ENCODE measurements around the gene RNGTT.
A peak's percentile ranks its signal among the peaks of the same experiment; 100 is the strongest.
"Not testable (repeated sequence)": the region's sequence is repeated elsewhere in the genome, so short reads cannot be mapped to it uniquely, and the experiment has no call there.

RNGTT gene

GRCh38 chr6:88785478-88785877, 177.9 kb downstream of the RNGTT start:
- DNase-seq, result no peak

GRCh38 chr6:88780714-88781389, 182.6 kb downstream of the RNGTT start:
- peak; percentile 51 for DNase-seq

GRCh38 chr6:88775866-88776571, 187.4 kb downstream of the RNGTT start:
- no peak for DNase-seq

DNA sequence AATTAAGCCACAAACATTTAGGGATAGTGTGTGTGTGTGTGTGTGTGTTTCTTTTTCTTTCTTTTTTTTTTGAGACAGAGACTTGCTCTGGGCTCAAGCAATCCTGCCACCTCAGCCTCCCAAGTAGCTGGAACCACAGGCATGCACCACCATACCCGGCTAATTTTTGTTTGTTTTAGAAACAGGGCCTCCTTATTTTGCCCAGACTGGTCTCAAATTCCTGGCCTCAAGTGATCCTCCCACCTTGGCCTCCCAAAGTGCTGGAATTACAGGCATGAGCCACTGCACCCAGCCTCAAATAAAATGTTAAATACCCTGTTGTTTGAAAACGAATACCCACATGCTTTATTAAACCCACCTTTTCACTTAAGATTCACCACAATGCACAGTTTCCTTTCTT, 195.3 kb downstream of the RNGTT start:
- not testable (repeated sequence) for DNase-seq

DNA sequence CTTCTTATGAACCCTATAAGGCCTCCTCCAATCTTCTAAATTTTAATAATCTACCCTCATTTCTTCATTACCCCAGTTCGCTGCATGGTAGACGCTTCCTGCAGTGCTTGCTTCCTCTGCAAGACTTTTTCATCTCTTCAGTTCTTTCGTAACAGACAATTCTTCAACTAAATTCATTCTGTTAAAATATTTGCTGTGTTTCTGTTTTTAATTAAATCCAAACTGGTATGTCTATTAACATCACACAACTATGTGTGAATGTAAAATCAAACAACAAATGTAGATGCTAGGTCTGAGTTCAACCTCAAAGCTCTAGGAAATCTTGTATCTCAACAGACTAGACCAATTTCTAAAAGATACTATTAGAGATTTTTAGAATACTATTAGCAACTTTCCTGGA, 199.3 kb downstream of the RNGTT start:
- DNase-seq, result no peak

- DNase-seq, result no peak
Observed at GRCh38 chr6:88763160-88763559, 200.3 kb downstream of the RNGTT start.

DNA sequence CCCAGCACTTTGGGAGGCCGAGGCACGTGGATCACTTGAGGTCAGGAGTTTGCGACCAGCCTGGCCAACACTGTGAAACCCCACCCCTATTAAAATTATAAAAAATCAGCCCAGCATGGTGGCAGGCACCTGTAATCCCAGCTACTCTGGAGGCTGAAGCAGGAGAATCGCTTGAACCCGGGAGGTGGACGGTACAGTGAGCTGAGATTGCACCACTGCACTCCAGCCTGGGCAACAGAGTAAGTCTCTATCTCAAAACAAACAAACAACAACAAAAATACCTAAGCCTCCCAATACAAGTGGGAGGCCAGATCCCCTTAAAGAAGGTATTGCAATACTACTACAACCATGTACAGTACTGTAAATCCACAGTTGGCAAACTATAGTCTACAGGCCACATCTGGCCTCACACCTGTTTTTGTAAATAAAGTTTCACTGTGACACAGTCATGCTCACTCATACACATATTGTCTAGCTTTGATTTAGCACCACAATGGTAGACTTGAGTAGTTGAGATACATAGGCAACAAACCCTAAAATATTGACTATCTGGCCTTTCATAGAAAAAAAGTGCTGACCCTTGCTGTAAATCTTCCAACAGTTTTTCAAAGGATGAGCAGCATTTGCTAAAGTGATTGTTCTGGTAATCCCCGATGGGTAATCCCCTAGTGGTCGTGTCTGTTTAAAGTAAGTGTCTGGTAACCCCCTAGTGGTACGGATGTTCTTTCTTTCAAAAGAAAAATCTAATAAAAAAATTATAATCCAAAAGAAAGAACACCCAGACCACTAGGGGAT, 202.0 kb downstream of the RNGTT start:
- no peak for DNase-seq

DNA sequence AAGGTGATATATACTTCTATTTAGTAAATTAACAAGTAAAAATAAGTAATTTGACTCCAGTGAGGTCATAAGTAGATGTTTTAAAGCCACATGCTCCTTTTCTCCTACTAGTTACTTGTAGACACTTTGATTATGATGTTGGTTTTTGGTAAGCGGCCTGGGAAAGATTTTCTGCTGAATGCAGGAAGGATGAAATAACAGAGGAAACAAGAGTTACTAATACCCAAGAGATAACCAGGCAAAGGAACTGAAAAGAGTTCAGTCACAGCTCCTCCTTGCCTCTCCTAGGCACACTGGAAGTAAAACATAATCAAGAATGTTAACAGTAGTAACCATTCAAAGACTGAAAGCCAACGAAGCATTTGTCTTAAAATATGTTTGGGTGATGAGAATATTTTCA, 203.3 kb downstream of the RNGTT start:
- DNase-seq, result no peak

DNA sequence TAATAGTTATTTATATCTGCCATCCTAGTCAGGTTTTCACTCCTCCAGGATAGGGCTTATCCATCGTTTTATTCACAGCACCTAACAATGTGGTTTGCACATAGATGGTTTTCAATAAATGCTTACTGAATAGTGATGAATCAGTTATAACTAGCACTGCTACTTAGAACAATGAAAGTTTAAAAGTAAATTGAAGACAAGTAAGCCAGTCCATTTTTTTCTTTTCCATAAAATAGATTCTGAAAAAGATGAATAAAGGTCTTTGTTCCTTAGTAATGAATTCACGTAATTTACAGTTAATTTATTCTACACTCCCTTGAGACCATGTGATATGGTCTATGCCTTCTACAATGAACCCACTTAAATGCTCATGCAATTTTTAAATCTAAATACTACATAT, 212.5 kb downstream of the RNGTT start:
- DNase-seq, result no peak

DNA sequence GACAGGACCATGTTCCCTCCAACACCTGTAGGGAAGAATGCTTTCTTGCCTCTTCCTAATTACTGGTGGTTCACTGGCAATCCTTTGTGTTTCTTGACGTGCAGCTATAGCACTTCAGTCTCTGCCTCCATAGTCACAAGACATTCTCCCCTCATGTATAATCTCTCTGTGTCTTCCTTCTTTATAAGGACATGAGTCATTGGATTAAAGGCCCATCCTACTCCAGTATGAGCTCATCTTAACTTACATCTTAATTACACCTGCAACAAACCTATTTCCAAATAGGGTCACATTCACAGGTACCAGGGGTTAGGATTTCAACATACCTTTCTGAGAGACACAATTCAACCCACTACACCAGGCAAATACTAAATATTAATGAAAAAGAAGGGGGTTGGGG, 213.6 kb downstream of the RNGTT start:
- no peak for DNase-seq

DNA sequence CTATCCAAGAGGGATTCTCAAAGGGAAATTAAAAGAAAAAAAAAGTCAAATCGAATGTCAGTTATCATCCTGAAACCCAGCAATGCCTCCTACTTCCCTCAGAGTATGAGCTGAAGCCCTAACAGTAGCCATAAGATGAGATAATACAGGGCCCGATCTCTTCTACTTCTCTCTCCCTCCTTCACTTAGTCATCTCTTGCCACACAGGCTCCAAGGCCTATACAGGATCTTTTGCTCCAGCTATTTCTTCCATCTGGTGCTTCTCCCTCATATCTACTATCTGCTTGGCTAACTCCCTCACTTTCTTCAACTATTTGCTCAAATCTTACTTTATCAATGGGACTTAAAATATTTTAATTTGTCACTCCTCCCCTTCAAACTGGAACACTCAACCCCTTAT, 215.3 kb downstream of the RNGTT start:
- no peak for DNase-seq

- no peak for DNase-seq
Observed at GRCh38 chr6:88741939-88742338, 221.5 kb downstream of the RNGTT start.

- no peak for DNase-seq
Observed at GRCh38 chr6:88741071-88741470, 222.3 kb downstream of the RNGTT start.

GRCh38 chr6:88734544-88734943, 228.9 kb downstream of the RNGTT start:
- no peak for DNase-seq

GRCh38 chr6:88730611-88731011, 232.8 kb downstream of the RNGTT start:
- DNase-seq, result no peak

- DNase-seq, result no peak
Observed at GRCh38 chr6:88728756-88729155, 234.7 kb downstream of the RNGTT start.

DNA sequence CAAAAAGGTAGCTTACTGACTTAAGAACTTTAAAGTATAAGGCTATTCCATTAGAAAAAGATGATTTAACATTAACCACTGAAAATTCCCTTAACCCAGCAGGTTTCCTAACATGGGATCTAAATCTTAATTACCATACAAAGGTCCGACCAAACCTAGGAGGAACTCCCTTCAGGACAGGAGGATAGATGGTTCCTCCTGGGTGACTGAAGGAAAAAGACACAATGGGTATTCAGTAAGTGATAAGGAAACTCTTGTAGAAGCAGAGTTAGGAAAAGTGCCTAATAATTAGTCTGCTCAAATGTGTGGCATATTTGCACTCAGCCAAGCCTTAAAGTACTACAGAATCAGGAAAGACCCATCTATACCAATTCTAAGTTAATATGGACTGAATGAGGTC, 237.0 kb downstream of the RNGTT start:
- DNase-seq, result not testable (repeated sequence)

DNA sequence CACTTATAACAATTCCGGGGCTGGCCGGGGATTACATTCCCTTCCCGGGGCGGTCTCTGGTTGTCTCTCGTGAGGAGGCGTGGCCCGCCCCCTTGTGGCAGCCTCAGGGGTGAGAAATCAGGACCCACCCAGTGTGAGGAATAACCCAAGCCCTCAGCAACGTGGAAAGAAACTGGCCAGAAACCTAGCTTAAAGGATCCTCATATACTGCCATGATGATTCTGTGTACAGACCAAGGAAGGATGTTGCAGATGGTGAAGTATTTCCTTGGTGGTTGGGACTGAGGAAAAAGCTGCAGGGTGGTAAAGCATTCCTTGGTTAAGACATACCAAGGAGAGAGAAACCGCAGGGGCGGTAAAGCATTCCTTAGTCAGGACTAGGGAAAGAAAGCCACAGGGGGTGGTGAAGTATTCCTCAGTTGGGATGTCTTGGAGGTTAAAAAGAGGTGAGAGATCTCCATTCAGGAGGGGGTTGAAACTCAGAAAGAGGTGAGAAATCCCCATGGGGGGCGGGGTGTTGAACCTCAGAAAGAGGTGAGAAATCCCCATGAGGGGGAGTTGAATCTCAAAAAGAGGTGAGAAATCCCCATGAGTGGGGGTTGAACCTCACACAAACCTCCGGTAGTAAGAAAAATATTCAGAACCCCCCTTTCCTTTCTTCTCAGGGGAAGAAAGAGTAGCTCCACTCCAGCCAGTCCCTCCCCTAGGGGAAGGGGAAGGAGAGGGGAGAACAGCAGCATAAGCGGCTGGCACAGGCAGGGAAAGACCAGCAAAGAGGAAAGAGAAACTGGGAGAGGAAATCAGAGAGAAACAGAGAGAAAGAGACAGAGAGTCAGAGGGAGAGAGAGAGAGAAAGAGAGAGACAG, 238.1 kb downstream of the RNGTT start:
- no peak for DNase-seq

GRCh38 chr6:88722686-88723085, 240.7 kb downstream of the RNGTT start:
- no peak for DNase-seq

GRCh38 chr6:88716399-88716798, 247.0 kb downstream of the RNGTT start:
- DNase-seq, result not testable (repeated sequence)

DNA sequence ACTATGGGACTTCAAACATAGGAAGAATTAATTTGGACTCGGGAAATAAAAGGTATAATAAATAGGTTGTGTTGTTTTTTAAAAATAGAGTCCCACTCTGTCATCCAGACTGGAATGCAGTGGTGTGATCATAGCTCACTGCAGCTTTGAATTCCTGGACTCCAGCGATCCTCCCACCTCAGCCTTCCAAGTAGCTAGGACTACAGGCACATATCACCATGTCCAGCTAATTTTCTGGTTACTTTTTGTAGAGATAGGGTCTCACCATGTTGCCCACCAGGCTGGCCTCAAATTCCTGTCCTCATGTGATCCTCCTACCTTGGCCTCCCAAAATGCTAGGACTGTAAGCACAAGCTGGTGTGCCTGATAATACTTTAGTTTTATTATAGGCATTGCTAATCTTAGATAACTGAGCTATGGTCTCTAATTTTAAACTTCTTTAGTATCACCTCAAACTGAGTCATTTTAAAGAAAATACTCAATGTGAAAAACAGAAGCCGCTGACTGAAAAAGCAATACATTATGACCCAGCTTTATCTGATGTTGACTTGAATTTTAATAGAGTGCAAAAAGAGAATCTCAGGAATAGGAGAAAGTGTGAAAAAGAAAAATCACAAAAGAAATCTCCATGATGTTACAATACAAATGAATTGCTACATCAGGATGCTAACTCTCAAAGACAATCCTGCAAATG, 251.0 kb downstream of the RNGTT start:
- DNase-seq, result no peak

DNA sequence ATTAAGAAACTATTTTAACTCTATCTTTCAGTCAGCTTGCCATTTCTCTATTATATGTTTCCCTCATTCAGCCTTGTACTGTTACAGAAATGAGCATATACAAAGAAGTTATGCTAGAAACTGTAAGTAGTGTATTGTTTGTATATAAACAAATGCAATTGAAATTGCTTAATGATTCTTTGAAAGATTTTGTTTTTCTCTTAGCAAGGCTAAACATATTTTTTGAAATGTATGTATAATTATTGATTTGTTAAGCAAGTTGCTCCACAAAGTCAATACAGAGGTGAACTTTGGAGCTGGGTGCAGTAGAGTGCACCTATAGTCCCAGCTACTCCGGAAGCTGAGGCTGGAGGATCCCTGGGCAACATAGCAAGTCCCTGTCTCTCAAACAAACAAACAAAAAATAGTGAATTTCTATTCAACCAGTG, 253.6 kb downstream of the RNGTT start:
- DNase-seq, result no peak

All from DMS 273 treated with DMSO at 0.1 percent for 48 hours (cell line).